HepG2 (cell line): Measurements from ENCODE around the gene TIFAB. TPM values are rescaled to one million over a fixed set of nuclear protein-coding genes. Genes with fewer than 3 reads are reported as not detected.

Experiments used
- ATAC-seq: fragments of 200-7000 bp; cut with Tn5 transposase; 3 replicates; pipeline ENCODE4 v1.9.1; 2020; ENCODE audit warnings: mild to moderate bottlenecking, moderate library complexity
- BruUV-seq: library from RNA; stranded (reverse); fragments of 400-500 nt; replicated peaks from 2 replicates; lab custom pipeline; 2021; lab: Mats Ljungman, UMichigan
- CTCF ChIA-PET: fragments of 300-600 bp; formaldehyde crosslinking; extraction: SDS; loops from one replicate; lab custom pipeline; 2021; ENCODE audit warnings: low total read pairs, inconsistent platforms, low intra/inter-chr PET ratio; lab: Yijun Ruan, JAX
- POLR2A ChIA-PET: fragments of 350-600 bp; sonication (Branson Sonifier 250); formaldehyde crosslinking; loops from one replicate; lab custom pipeline; 2020; ENCODE audit warnings: antibody characterized with exemption, inconsistent platforms; lab: Yijun Ruan, JAX
- DNase-seq: peaks from one replicate; pipeline ENCODE4 v3.0.0-alpha.2; 2015; ENCODE audit warnings: low spot score
- FAIRE-seq: peaks from 3 replicates; lab custom pipeline; 2011; peaks lifted over from hg19 to GRCh38; lab: Jason Lieb, UNC
- H2AFZ ChIP-seq: one replicate; pipeline ENCODE4 v1.6.1; 2011; ENCODE audit warnings: low read length, inconsistent platforms
- H3K27ac ChIP-seq: fragments of 300-600 bp; 3 replicates; pipeline ENCODE4 v1.8.0; 2011; ENCODE audit warnings: mixed run types, mild to moderate bottlenecking, mixed read lengths, low read length, inconsistent platforms; ENCODE audit not compliant: insufficient read depth; ENCODE audit errors: extremely low read length
- H3K27me3 ChIP-seq, 2 experiments: fragments of 200-600 bp in 1 of 2; 2 replicates in 1 of 2; 3 replicates in 1 of 2; pipeline versions ENCODE4 v1.6.0 to v1.8.0; 2011; ENCODE audit warnings: low read length in 2 of 2, mild to moderate bottlenecking in 2 of 2, moderate library complexity in 2 of 2, inconsistent platforms in 1 of 2; ENCODE audit not compliant: insufficient read depth in 2 of 2, control insufficient read depth in 1 of 2
- H3K36me3 ChIP-seq, 2 experiments: fragments of 200-600 bp in 1 of 2; replicated peaks in 1 of 2; 2 replicates in 1 of 2; 3 replicates in 1 of 2; pipeline versions ENCODE4 v1.5.1 to v1.8.0; 2011; ENCODE audit warnings: low read length in 2 of 2, inconsistent platforms in 1 of 2; ENCODE audit not compliant: insufficient read depth in 2 of 2, control insufficient read depth in 1 of 2
- H3K4me1 ChIP-seq: 2 replicates; pipeline ENCODE4 v1.5.1; 2012; ENCODE audit warnings: low read length, inconsistent platforms; ENCODE audit not compliant: insufficient read depth
- H3K4me2 ChIP-seq: 2 replicates; pipeline ENCODE4 v1.6.0; 2011; ENCODE audit warnings: low read depth, low read length, inconsistent platforms
- H3K4me3 ChIP-seq, 3 experiments: fragments of 200-600 bp in 1 of 3; sonication (generic), shearing (Covaris generic) in 1 of 3; replicated peaks in 1 of 3; 2 replicates each; pipeline ENCODE4 v1.5.1; 2011 to 2016; ENCODE audit warnings: low read length in 3 of 3, inconsistent platforms in 2 of 3, low read depth in 2 of 3, mild to moderate bottlenecking in 2 of 3, control low read depth in 1 of 3, mixed read lengths in 1 of 3; ENCODE audit not compliant: insufficient read depth in 1 of 3
- H3K79me2 ChIP-seq: one replicate; pipeline ENCODE4 v1.6.1; 2011; ENCODE audit warnings: low read length, inconsistent platforms; ENCODE audit not compliant: insufficient read depth
- H3K9ac ChIP-seq: 2 replicates; pipeline ENCODE4 v1.6.0; 2011; ENCODE audit warnings: mild to moderate bottlenecking, low read depth, low read length, inconsistent platforms; ENCODE audit not compliant: insufficient read depth
- H3K9me3 ChIP-seq: 2 replicates; pipeline ENCODE4 v1.5.1; 2012; ENCODE audit warnings: mild to moderate bottlenecking, low read length
- H4K20me1 ChIP-seq: 2 replicates; pipeline ENCODE4 v1.6.0; 2011; ENCODE audit warnings: inconsistent platforms, mild to moderate bottlenecking, low read length, moderate library complexity; ENCODE audit not compliant: insufficient read depth
- DPF2 ChIP-seq: sonication (generic); formaldehyde crosslinking; IDR thresholded peaks from 2 replicates; pipeline ENCODE4 v1.4.0; 2020; ENCODE audit warnings: mild to moderate bottlenecking, low read depth, missing genetic modification reagents, borderline replicate concordance
- ESRRA ChIP-seq: sonication (generic); formaldehyde crosslinking; IDR thresholded peaks from 2 replicates; pipeline ENCODE4 v1.5.1; 2020; ENCODE audit warnings: mild to moderate bottlenecking, low read depth, missing genetic modification reagents
- HNF1B ChIP-seq: sonication (generic); formaldehyde crosslinking; IDR thresholded peaks from 2 replicates; pipeline ENCODE4 v1.5.1; 2020; ENCODE audit warnings: mild to moderate bottlenecking, moderate library complexity, missing genetic modification reagents
- MTA3 ChIP-seq: sonication (generic); formaldehyde crosslinking; IDR thresholded peaks from 2 replicates; pipeline ENCODE4 v1.4.0; 2020; ENCODE audit warnings: missing genetic modification reagents
- NR0B2 ChIP-seq: sonication (generic); formaldehyde crosslinking; IDR thresholded peaks from 2 replicates; pipeline ENCODE4 v1.4.0; 2020; ENCODE audit warnings: mild to moderate bottlenecking, missing genetic modification reagents
- SATB2 ChIP-seq: sonication (generic); formaldehyde crosslinking; IDR thresholded peaks from 2 replicates; pipeline ENCODE4 v1.5.0; 2020; ENCODE audit warnings: missing genetic modification reagents
- ZEB1 ChIP-seq: IDR thresholded peaks from 2 replicates; pipeline ENCODE4 v1.6.1; 2012; ENCODE audit warnings: mild to moderate bottlenecking, low read depth, inconsistent platforms; ENCODE audit not compliant: insufficient replicate concordance
- ZNF44 ChIP-seq: sonication (generic); formaldehyde crosslinking; IDR thresholded peaks from 2 replicates; pipeline ENCODE4 v1.5.1; 2020; ENCODE audit warnings: mild to moderate bottlenecking, missing genetic modification reagents
- ZNF446 ChIP-seq: sonication (generic); formaldehyde crosslinking; IDR thresholded peaks from 2 replicates; pipeline ENCODE4 v1.5.0; 2020; ENCODE audit warnings: mild to moderate bottlenecking, missing genetic modification reagents
- ZNF552 ChIP-seq: sonication (generic); formaldehyde crosslinking; IDR thresholded peaks from 2 replicates; pipeline ENCODE4 v1.9.0; 2022; ENCODE audit warnings: missing genetic modification reagents, mild to moderate bottlenecking, borderline replicate concordance
- ZNF563 ChIP-seq: sonication (generic); formaldehyde crosslinking; IDR thresholded peaks from 2 replicates; pipeline ENCODE4 v1.8.0; 2022; ENCODE audit warnings: mild to moderate bottlenecking, moderate library complexity, missing genetic modification reagents
- ZNF644 ChIP-seq: IDR thresholded peaks from 2 replicates; pipeline ENCODE4 v1.6.1; 2016; ENCODE audit warnings: low read depth
- ZNF720 ChIP-seq: sonication (generic); formaldehyde crosslinking; IDR thresholded peaks from 2 replicates; pipeline ENCODE4 v1.4.0; 2020; ENCODE audit warnings: missing genetic modification reagents
- ZNF75D ChIP-seq: sonication (generic); formaldehyde crosslinking; IDR thresholded peaks from 2 replicates; pipeline ENCODE4 v1.8.1; 2023; ENCODE audit warnings: missing genetic modification reagents, mild to moderate bottlenecking, borderline replicate concordance
- WGBS: methylation state at CpG from one replicate; pipeline ENCODE4 v1.1.6; 2017; ENCODE audit warnings: low lambda C conversion rate; 5-methylcytosine and 5-hydroxymethylcytosine counted together
- in situ Hi-C: cut with HindIII; loops from 2 replicates; pipeline ENCODE4 v1.10.0; 2017; ENCODE audit warnings: low pct_unique_long_range_greater_than_20kb; ENCODE audit not compliant: extremely low pct_ligation_motif_present
- intact Hi-C: fragments of 100-400 bp; cut with micrococcal nuclease; formaldehyde crosslinking; loops from one replicate; pipeline ENCODE4 v1.10.0; 2022; ENCODE audit not compliant: unreplicated experiment
- polyA plus RNA-seq, 8 experiments: library from polyadenylated mRNA; depleted of rRNA in 3 of 8; stranded (reverse) in 7 of 8; unstranded in 1 of 8; fragments of >200 nt; fragmentation: Illumina TruSeq in 4 of 8; extraction: Trizol in 4 of 8; gene quantifications; 2 replicates each; pipeline versions ENCODE4 v1.2.1 to v1.2.3, GENCODE V29; 2011 to 2016; ENCODE audit warnings: low read depth in 4 of 8, missing spikeins in 1 of 8, mixed read lengths in 1 of 8; ENCODE audit not compliant: insufficient read depth in 1 of 8
- total RNA-seq, 5 experiments: library from RNA; depleted of rRNA; stranded (reverse); fragments of >200 nt; fragmentation: Illumina TruSeq; extraction: Trizol; gene quantifications; 2 replicates each; pipeline ENCODE4 v1.2.3, GENCODE V29; 2016; ENCODE audit warnings: low read depth in 1 of 5

TIFAB gene
- total and polyA plus RNA-seq, 2 of the 13 experiments (the other 11 are each of a cell fraction or from before 2014, with no cell fraction given): not detected

GRCh38 chr5:135476615-135477581 lies 24.7 kb upstream of the TIFAB start (continued):
- no peak for TF ChIP-seq ESRRA (CRISPR knock-in tag)
- TF ChIP-seq, all 625 proteins: peak for 0

GRCh38 chr5:135473956-135474670 lies 22.0 kb upstream of the TIFAB start:
- Histone ChIP-seq H3K4me2 (no peak overlapping the region), H3K9ac (no peak overlapping the region), H3K4me3 (no peak overlapping the region), H3K27me3 (no peaks in the 10 kb centered on the region), H2AFZ (no peak overlapping the region), H3K9me3 (no peaks in the 10 kb centered on the region), H4K20me1 (no peaks in the 10 kb centered on the region), H3K27ac (no peak overlapping the region), H3K79me2 (no peaks in the 10 kb centered on the region), H3K4me1 (peaks cover 20% of the 10 kb centered on the region), H3K36me3 (no peaks in the 10 kb centered on the region)
- 88% methylated on average over 12 of the region's 12 CpGs for WGBS
- in situ Hi-C loops: loop anchor here (25.0 kb wide), 1 partner anchor 263 kb away; no protein-coding TSS in a partner anchor
- no peak for FAIRE-seq
- intact Hi-C loops: no loop called here
- no peak for DNase-seq
- TF ChIP-seq HNF1B (CRISPR knock-in tag) (no peak), ZNF644 (CRISPR knock-in tag) (no peak), ZEB1 (no peak), DPF2 (CRISPR knock-in tag) (no peak), ZNF75D (CRISPR knock-in tag) (no peak), ZNF720 (no peak), ZNF446 (CRISPR knock-in tag) (no peak), MTA3 (CRISPR knock-in tag) (no peak), SATB2 (no peak), ZNF44 (CRISPR knock-in tag) (no peak), NR0B2 (CRISPR knock-in tag) (no peak), ZNF563 (CRISPR knock-in tag) (no peak), ZNF552 (CRISPR knock-in tag) (no peak)
- POLR2A ChIA-PET: no interaction called here
- CTCF ChIA-PET: no interaction called here
- BruUV-seq: no TSS peak
- no peak for ATAC-seq
